B cell (primary cell): ENCODE measurements around the gene DACT2. TPM values are rescaled to one million over a fixed set of nuclear protein-coding genes. Genes with fewer than 3 reads are reported as not detected.

Experiments
- ATAC-seq: fragments of 200-7000 bp; cut with Tn5 transposase; one replicate; pipeline ENCODE4 v1.10.0; 2021; ENCODE audit warnings: low read depth, mild to moderate bottlenecking, moderate number of reproducible peaks, moderate library complexity
- CTCF ChIA-PET: fragments of 350-600 bp; sonication (Branson Sonifier 250); formaldehyde crosslinking; loops from one replicate; lab custom pipeline; 2021; ENCODE audit warnings: antibody characterized with exemption, inconsistent platforms; lab: Charles Lee
- POLR2A ChIA-PET: fragments of 350-600 bp; sonication (Branson Sonifier 250); formaldehyde crosslinking; loops from one replicate; lab custom pipeline; 2021; ENCODE audit warnings: antibody characterized with exemption; lab: Charles Lee
- DNase-seq: peaks from one replicate; pipeline ENCODE4 v3.0.0; 2013
- H2AFZ ChIP-seq: 2 replicates; pipeline ENCODE4 v1.6.1; 2012; ENCODE audit warnings: mild to moderate bottlenecking, low read depth, low read length; ENCODE audit not compliant: insufficient read depth, poor library complexity, severe bottlenecking
- H3K27ac ChIP-seq, 2 donors: 1 replicate in 1 of 2; 2 replicates in 1 of 2; pipeline ENCODE4 v1.5.1; 2012 to 2013; ENCODE audit warnings: low read length in 2 of 2, mild to moderate bottlenecking in 2 of 2, moderate library complexity in 1 of 2
- H3K27me3 ChIP-seq, 4 experiments: fragments of 200-600 bp in 1 of 4; sonication (generic) in 1 of 4; replicated peaks in 1 of 4; 1 replicate in 2 of 4; 2 replicates in 2 of 4; pipeline versions ENCODE4 v1.6.1 to v1.7.0; 2013 to 2016; ENCODE audit warnings: low read length in 3 of 4, mild to moderate bottlenecking in 2 of 4, mixed read lengths in 1 of 4, moderate library complexity in 1 of 4; ENCODE audit not compliant: insufficient read depth in 4 of 4, control insufficient read depth in 3 of 4; ENCODE audit errors: control extremely low read depth in 1 of 4
- H3K36me3 ChIP-seq, 2 experiments: replicated peaks in 1 of 2; 1 replicate in 1 of 2; 2 replicates in 1 of 2; pipeline versions ENCODE4 v1.6.1 to v1.7.1; 2013; ENCODE audit warnings: low read length in 1 of 2; ENCODE audit not compliant: insufficient read depth in 2 of 2, control insufficient read depth in 1 of 2; ENCODE audit errors: control extremely low read depth in 1 of 2, extremely low read depth in 1 of 2
- H3K4me1 ChIP-seq, 2 donors: fragments of 200-600 bp in 1 of 2; sonication (generic) in 1 of 2; 1 replicate in 1 of 2; 2 replicates in 1 of 2; pipeline versions ENCODE4 v1.5.1 to v1.6.1; 2013 to 2017; ENCODE audit warnings: low read length in 2 of 2; ENCODE audit not compliant: control insufficient read depth in 2 of 2, insufficient read depth in 2 of 2
- H3K4me2 ChIP-seq: replicated peaks from 2 replicates; pipeline ENCODE3; 2012; ENCODE audit warnings: mild to moderate bottlenecking, low read depth, low read length; ENCODE audit not compliant: poor library complexity, severe bottlenecking
- H3K4me3 ChIP-seq, 5 experiments: fragments of 200-600 bp in 1 of 5; sonication (generic) in 1 of 5; 1 replicate in 3 of 5; 2 replicates in 2 of 5; pipeline versions ENCODE4 v1.5.1 to v1.7.0; 2011 to 2016; ENCODE audit warnings: low read length in 4 of 5, mild to moderate bottlenecking in 4 of 5, low read depth in 2 of 5, control low read depth in 1 of 5, moderate library complexity in 1 of 5; ENCODE audit not compliant: insufficient read depth in 1 of 5; ENCODE audit errors: control extremely low read depth in 1 of 5, extremely low read depth in 1 of 5
- H3K79me2 ChIP-seq: fragments of 200-600 bp; sonication (generic); one replicate; pipeline ENCODE4 v1.6.0; 2016; ENCODE audit warnings: low read length; ENCODE audit not compliant: control insufficient read depth, insufficient read depth
- H3K9ac ChIP-seq: fragments of 200-600 bp; sonication (generic); 2 replicates; pipeline ENCODE4 v1.6.1; 2017; ENCODE audit warnings: mild to moderate bottlenecking, low read length, moderate library complexity
- H3K9me3 ChIP-seq, 3 donors: one replicate each; pipeline versions ENCODE4 v1.6.1 to v1.7.1; 2013; ENCODE audit warnings: low read length in 2 of 3; ENCODE audit not compliant: control insufficient read depth in 2 of 3, insufficient read depth in 1 of 3; ENCODE audit errors: control extremely low read depth in 1 of 3
- H4K20me1 ChIP-seq: 2 replicates; pipeline ENCODE4 v1.6.0; 2012; ENCODE audit warnings: mild to moderate bottlenecking, low read length; ENCODE audit not compliant: insufficient read depth, control insufficient read depth, poor library complexity, severe bottlenecking
- H3K27ac Mint-ChIP-seq: one replicate; pipeline ENCODE4 v1.8.0; 2021; ENCODE audit warnings: mixed read lengths
- H3K27me3 Mint-ChIP-seq: one replicate; pipeline ENCODE4 v1.8.0; 2021; ENCODE audit warnings: mixed read lengths
- H3K4me1 Mint-ChIP-seq: one replicate; pipeline ENCODE4 v1.8.0; 2021; ENCODE audit warnings: mixed read lengths
- H3K4me3 Mint-ChIP-seq: one replicate; pipeline ENCODE4 v1.8.0; 2021; ENCODE audit warnings: mixed read lengths
- H3K9me3 Mint-ChIP-seq: one replicate; pipeline ENCODE4 v1.8.0; 2022; ENCODE audit warnings: mixed read lengths; ENCODE audit not compliant: insufficient read depth
- EZH2 ChIP-seq: IDR thresholded peaks from 2 replicates; pipeline ENCODE4 v1.6.1; 2012; ENCODE audit warnings: borderline replicate concordance, low read depth, mild to moderate bottlenecking, moderate library complexity, low read length; ENCODE audit not compliant: insufficient read depth, poor library complexity, severe bottlenecking
- WGBS: methylation state at CpG from one replicate; pipeline ENCODE4 v1.1.5; 2013; ENCODE audit warnings: missing lambda C conversion rate; ENCODE audit not compliant: insufficient coverage; 5-methylcytosine and 5-hydroxymethylcytosine counted together
- intact Hi-C: fragments of 100-400 bp; cut with micrococcal nuclease; formaldehyde crosslinking; loops from one replicate; pipeline ENCODE4 v1.10.0; 2022
- polyA plus RNA-seq: library from polyadenylated mRNA; depleted of rRNA; stranded (reverse); fragments of >200 nt; gene quantifications from 2 replicates; pipeline ENCODE4 v1.2.3, GENCODE V29; 2012
- total RNA-seq, 2 donors: library from RNA; stranded (reverse); fragments of 120-200 nt in 1 of 2; gene quantifications; 1 replicate in 1 of 2; 2 replicates in 1 of 2; pipeline versions ENCODE4 v1.2.3 to v1.2.4, GENCODE V29; 2013 to 2022
- TF ChIP-seq, protein P1 (sequence below): fragments of 200-600 bp; IDR thresholded peaks from one replicate; pipeline ENCODE4 v1.8.0; 2022; ENCODE audit warnings: antibody characterized with exemption, mild to moderate bottlenecking

Gene DACT2
- total and polyA plus RNA-seq, 2 donors (not counting 1 experiment from before 2014, with no cell fraction given): not detected

DNA sequence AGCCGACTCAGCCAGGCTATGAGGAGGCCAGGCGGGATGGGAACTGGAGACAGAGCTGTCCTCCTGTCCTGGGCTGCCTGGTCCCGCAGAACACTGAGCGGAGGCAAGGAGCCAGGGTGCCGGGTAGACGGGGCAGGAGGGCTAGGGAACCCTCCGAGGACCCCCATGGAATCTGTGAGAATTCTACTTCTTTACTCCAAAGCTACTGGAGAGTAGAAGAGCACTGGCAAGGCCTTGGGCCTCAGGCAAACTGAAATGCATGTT is 14.9 kb downstream of the DACT2 start:
- 94% methylated on average over 7 of the region's 7 CpGs for WGBS
- POLR2A ChIA-PET: no interaction called here
- no peaks in the 10 kb centered on the region for H3K9me3 Mint-ChIP-seq
- Histone ChIP-seq H3K79me2 (no peaks in the 10 kb centered on the region), H3K9ac (no peak overlapping the region), H3K4me1 (no peaks in the 10 kb centered on the region), H3K27me3 (no peaks in the 10 kb centered on the region), H3K4me3 (no peak overlapping the region), H3K9me3 (peaks cover 0 to 28% (median 0%) of the 10 kb centered on the region in 3 donors), H3K36me3 (no peaks in the 10 kb centered on the region), H3K4me2 (no peak overlapping the region), H4K20me1 (no peaks in the 10 kb centered on the region), H3K27ac (no peak overlapping the region), H2AFZ (no peak overlapping the region)
- H3K27me3 Mint-ChIP-seq: peaks cover 3% of the 10 kb centered on the region
- H3K4me3 Mint-ChIP-seq: no peak overlapping the region
- DNase-seq (no peak), ATAC-seq (no peak)
- TF ChIP-seq, protein P1, sequence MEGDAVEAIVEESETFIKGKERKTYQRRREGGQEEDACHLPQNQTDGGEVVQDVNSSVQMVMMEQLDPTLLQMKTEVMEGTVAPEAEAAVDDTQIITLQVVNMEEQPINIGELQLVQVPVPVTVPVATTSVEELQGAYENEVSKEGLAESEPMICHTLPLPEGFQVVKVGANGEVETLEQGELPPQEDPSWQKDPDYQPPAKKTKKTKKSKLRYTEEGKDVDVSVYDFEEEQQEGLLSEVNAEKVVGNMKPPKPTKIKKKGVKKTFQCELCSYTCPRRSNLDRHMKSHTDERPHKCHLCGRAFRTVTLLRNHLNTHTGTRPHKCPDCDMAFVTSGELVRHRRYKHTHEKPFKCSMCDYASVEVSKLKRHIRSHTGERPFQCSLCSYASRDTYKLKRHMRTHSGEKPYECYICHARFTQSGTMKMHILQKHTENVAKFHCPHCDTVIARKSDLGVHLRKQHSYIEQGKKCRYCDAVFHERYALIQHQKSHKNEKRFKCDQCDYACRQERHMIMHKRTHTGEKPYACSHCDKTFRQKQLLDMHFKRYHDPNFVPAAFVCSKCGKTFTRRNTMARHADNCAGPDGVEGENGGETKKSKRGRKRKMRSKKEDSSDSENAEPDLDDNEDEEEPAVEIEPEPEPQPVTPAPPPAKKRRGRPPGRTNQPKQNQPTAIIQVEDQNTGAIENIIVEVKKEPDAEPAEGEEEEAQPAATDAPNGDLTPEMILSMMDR: no peak
- TF ChIP-seq EZH2: no peak
- no peak overlapping the region for H3K27ac Mint-ChIP-seq
- intact Hi-C loops: no loop called here
- CTCF ChIA-PET: no interaction called here
- H3K4me1 Mint-ChIP-seq: no peaks in the 10 kb centered on the region

DNA sequence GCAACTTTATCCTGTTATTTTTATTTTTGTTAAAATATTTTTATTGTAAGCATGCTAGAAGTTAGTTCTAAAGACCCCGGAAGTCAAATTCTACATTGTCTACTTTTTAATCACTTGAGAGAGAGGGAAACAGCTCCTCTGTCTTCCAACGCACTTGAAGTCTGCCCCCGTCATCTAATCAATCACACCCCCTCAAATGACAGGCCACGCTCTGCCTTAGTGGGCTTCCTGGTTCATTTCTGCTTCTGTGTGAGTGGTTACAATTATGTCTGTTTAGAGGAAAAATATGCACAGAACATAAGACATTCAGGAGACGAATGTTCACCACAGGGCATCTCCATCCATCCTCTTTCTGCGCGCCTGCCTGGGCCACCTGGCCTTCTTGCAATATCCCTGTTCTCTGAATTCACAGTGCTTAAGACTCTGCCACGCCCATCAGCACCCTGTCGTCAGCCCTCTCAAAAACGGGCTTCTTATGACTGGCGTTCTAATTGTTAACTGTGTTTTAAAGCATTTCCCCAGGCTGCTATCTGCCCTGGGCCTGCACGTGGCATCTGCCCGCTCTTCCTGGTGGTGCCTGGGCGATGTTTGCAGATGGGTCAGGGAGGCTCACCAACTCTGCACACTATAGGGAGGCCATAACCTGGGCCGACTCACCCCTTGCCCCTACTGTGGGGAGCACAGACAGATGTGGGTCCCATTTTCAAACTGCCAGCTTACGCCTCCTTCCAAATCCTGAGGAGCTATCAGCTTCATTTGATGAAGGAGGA is 15.4 kb downstream of the DACT2 start:
- CTCF ChIA-PET: no interaction called here
- H3K4me3 Mint-ChIP-seq: no peak overlapping the region

More for the DNA sequence above, 15.4 kb downstream of the DACT2 start:
- H3K9me3 Mint-ChIP-seq: no peaks in the 10 kb centered on the region
- Histone ChIP-seq H3K36me3 (no peaks in the 10 kb centered on the region), H3K4me2 (no peak overlapping the region), H3K4me3 (no peak overlapping the region), H3K27me3 (no peaks in the 10 kb centered on the region), H3K4me1 (no peaks in the 10 kb centered on the region), H2AFZ (no peak overlapping the region), H3K27ac (no peak overlapping the region), H3K9ac (no peak overlapping the region), H3K79me2 (no peaks in the 10 kb centered on the region), H4K20me1 (no peaks in the 10 kb centered on the region), H3K9me3 (peaks cover 0 to 28% (median 0%) of the 10 kb centered on the region in 3 donors)
- no peak for DNase-seq
- peaks cover 3% of the 10 kb centered on the region for H3K27me3 Mint-ChIP-seq
- ATAC-seq: no peak
- no peak overlapping the region for H3K27ac Mint-ChIP-seq
- intact Hi-C loops: no loop called here
- no peaks in the 10 kb centered on the region for H3K4me1 Mint-ChIP-seq
- TF ChIP-seq, protein P1: no peak
- TF ChIP-seq EZH2: no peak
- WGBS: 93% methylated on average over 11 of the region's 16 CpGs
- POLR2A ChIA-PET: no interaction called here
